HG02571 (cell line): ENCODE measurements around the gene PAWR.

Source experiments
- ATAC-seq: cut with Tn5 transposase; IDR thresholded peaks from one replicate; pipeline ENCODE4 v1.9.1; 2021; ENCODE audit warnings: mild to moderate bottlenecking, moderate library complexity; ENCODE audit not compliant: unreplicated experiment

The PAWR gene

GRCh38 chr12:79690638-79691510 is at the start of gene PAWR:
TSS of gene PAWR (minus strand) at chr12:79690964. CDS start at chr12:79690244, 720 bp downstream.
- ATAC-seq = peak; percentile 68

GRCh38 chr12:79737875-79738718 is 47.3 kb upstream of the PAWR start:
- ATAC-seq = peak; percentile 72

GRCh38 chr12:79732638-79733037 is 41.9 kb upstream of the PAWR start:
- no peak for ATAC-seq

- ATAC-seq = no peak
These were observed 35.2 kb upstream of the PAWR start for GRCh38 chr12:79725987-79726386.

- no peak for ATAC-seq
These were observed 26.2 kb upstream of the PAWR start for GRCh38 chr12:79717006-79717405.

GRCh38 chr12:79715308-79715707 is 24.5 kb upstream of the PAWR start:
- ATAC-seq = no peak

- no peak for ATAC-seq
These were observed 20.1 kb upstream of the PAWR start for GRCh38 chr12:79710707-79711483.

GRCh38 chr12:79707830-79708229 is 17.1 kb upstream of the PAWR start:
- no peak for ATAC-seq

GRCh38 chr12:79706676-79707075 is 15.9 kb upstream of the PAWR start:
- ATAC-seq = no peak

GRCh38 chr12:79706156-79706555 is 15.4 kb upstream of the PAWR start:
- no peak for ATAC-seq

- ATAC-seq = no peak
These were observed 8.2 kb upstream of the PAWR start for GRCh38 chr12:79698966-79699365.

- ATAC-seq = no peak
These were observed 5.7 kb upstream of the PAWR start for GRCh38 chr12:79696416-79696815.

GRCh38 chr12:79692860-79693577 is 2.3 kb upstream of the PAWR start:
- ATAC-seq = no peak

- no peak for ATAC-seq
These were observed 916 bp upstream of the PAWR start for GRCh38 chr12:79691511-79692248.

GRCh38 chr12:79690142-79690637 is 574 bp downstream of the PAWR start:
- peak; percentile 30 for ATAC-seq

GRCh38 chr12:79689477-79690141 is 1.2 kb downstream of the PAWR start:
- ATAC-seq = peak; percentile 29

- ATAC-seq = no peak
These were observed 1.7 kb downstream of the PAWR start for GRCh38 chr12:79689061-79689476.

GRCh38 chr12:79688376-79689060 is 2.2 kb downstream of the PAWR start:
- no peak for ATAC-seq
